Memory B cell (primary cell): ENCODE measurements around the gene TLCD5.

Experiments used
- ATAC-seq: fragments of 150-1000 bp; cut with Tn5 transposase; 2 replicates; pipeline ENCODE4 v1.10.0; 2021; ENCODE audit warnings: low read depth, mild to moderate bottlenecking, moderate library complexity
- DNase-seq, 2 donors: peaks; one replicate each; pipeline ENCODE4 v3.0.0; 2022; ENCODE audit warnings: low spot score in 2 of 2
- H3K27ac Mint-ChIP-seq: one replicate; pipeline ENCODE4 v1.8.0; 2022; ENCODE audit warnings: mild to moderate bottlenecking, moderate library complexity, mixed read lengths
- H3K27me3 Mint-ChIP-seq: one replicate; pipeline ENCODE4 v1.8.0; 2022; ENCODE audit warnings: mixed read lengths
- H3K36me3 Mint-ChIP-seq: one replicate; pipeline ENCODE4 v1.8.0; 2022; ENCODE audit warnings: mild to moderate bottlenecking, mixed read lengths
- H3K4me1 Mint-ChIP-seq: one replicate; pipeline ENCODE4 v1.8.0; 2022; ENCODE audit warnings: mixed read lengths
- H3K4me3 Mint-ChIP-seq: one replicate; pipeline ENCODE4 v1.8.0; 2022; ENCODE audit warnings: mild to moderate bottlenecking, moderate library complexity, mixed read lengths
- H3K9me3 Mint-ChIP-seq: one replicate; pipeline ENCODE4 v1.8.0; 2022; ENCODE audit warnings: mixed read lengths

TLCD5 gene

GRCh38 chr11:120326228-120326627 lies 1.1 kb downstream of the TLCD5 start:
- Mint-ChIP-seq H3K36me3 (no peaks in the 10 kb centered on the region), H3K4me3 (peak overlapping the region; percentile 11), H3K4me1 (peaks cover 6% of the 10 kb centered on the region), H3K9me3 (no peaks in the 10 kb centered on the region), H3K27ac (no peak overlapping the region), H3K27me3 (peaks cover 32% of the 10 kb centered on the region)
- no peak for DNase-seq
- no peak for ATAC-seq

- peaks cover 32% of the 10 kb centered on the region for H3K27me3 Mint-ChIP-seq
- ATAC-seq (no peak), DNase-seq (no peak)
- H3K4me1 Mint-ChIP-seq: peaks cover 6% of the 10 kb centered on the region
- no peaks in the 10 kb centered on the region for H3K36me3 Mint-ChIP-seq
- no peak overlapping the region for H3K4me3 Mint-ChIP-seq
- no peak overlapping the region for H3K27ac Mint-ChIP-seq
- no peaks in the 10 kb centered on the region for H3K9me3 Mint-ChIP-seq
Observed at GRCh38 chr11:120326845-120327281, 1.8 kb downstream of the TLCD5 start.

GRCh38 chr11:120327311-120327710 lies 2.2 kb downstream of the TLCD5 start:
- H3K27me3 Mint-ChIP-seq: peaks cover 31% of the 10 kb centered on the region
- H3K9me3 Mint-ChIP-seq: no peaks in the 10 kb centered on the region
- peaks cover 6% of the 10 kb centered on the region for H3K4me1 Mint-ChIP-seq
- H3K36me3 Mint-ChIP-seq: no peaks in the 10 kb centered on the region
- H3K4me3 Mint-ChIP-seq: no peak overlapping the region
- DNase-seq: no peak
- no peak overlapping the region for H3K27ac Mint-ChIP-seq
- no peak for ATAC-seq

GRCh38 chr11:120329556-120329955 lies 4.5 kb downstream of the TLCD5 start:
- no peak for DNase-seq
- ATAC-seq: no peak
- H3K36me3 Mint-ChIP-seq: no peaks in the 10 kb centered on the region
- H3K4me3 Mint-ChIP-seq: no peak overlapping the region
- peaks cover 4% of the 10 kb centered on the region for H3K4me1 Mint-ChIP-seq
- H3K9me3 Mint-ChIP-seq: no peaks in the 10 kb centered on the region
- H3K27me3 Mint-ChIP-seq: peaks cover 30% of the 10 kb centered on the region
- no peak overlapping the region for H3K27ac Mint-ChIP-seq

- Mint-ChIP-seq H3K27ac (no peak overlapping the region), H3K4me3 (no peak overlapping the region), H3K9me3 (no peaks in the 10 kb centered on the region), H3K27me3 (peaks cover 27% of the 10 kb centered on the region), H3K36me3 (no peaks in the 10 kb centered on the region), H3K4me1 (peaks cover 2% of the 10 kb centered on the region)
- DNase-seq (no peak), ATAC-seq (no peak)
Observed at GRCh38 chr11:120330045-120330444, 4.9 kb downstream of the TLCD5 start.

GRCh38 chr11:120331301-120331996 lies 6.3 kb downstream of the TLCD5 start:
- no peak overlapping the region for H3K4me3 Mint-ChIP-seq
- DNase-seq (no peak), ATAC-seq (no peak)
- no peak overlapping the region for H3K27ac Mint-ChIP-seq
- H3K9me3 Mint-ChIP-seq: no peaks in the 10 kb centered on the region
- peaks cover 27% of the 10 kb centered on the region for H3K27me3 Mint-ChIP-seq
- H3K4me1 Mint-ChIP-seq: peaks cover 4% of the 10 kb centered on the region
- H3K36me3 Mint-ChIP-seq: no peaks in the 10 kb centered on the region

- ATAC-seq: no peak
- H3K9me3 Mint-ChIP-seq: no peaks in the 10 kb centered on the region
- H3K27ac Mint-ChIP-seq: no peak overlapping the region
- no peaks in the 10 kb centered on the region for H3K36me3 Mint-ChIP-seq
- peaks cover 27% of the 10 kb centered on the region for H3K27me3 Mint-ChIP-seq
- H3K4me1 Mint-ChIP-seq: peaks cover 15% of the 10 kb centered on the region
- no peak for DNase-seq
- no peak overlapping the region for H3K4me3 Mint-ChIP-seq
Observed at GRCh38 chr11:120332822-120333716, 8.0 kb downstream of the TLCD5 start.

GRCh38 chr11:120333801-120334200 lies 8.7 kb downstream of the TLCD5 start:
- peaks cover 16% of the 10 kb centered on the region for H3K4me1 Mint-ChIP-seq
- no peak overlapping the region for H3K4me3 Mint-ChIP-seq
- no peak overlapping the region for H3K27ac Mint-ChIP-seq
- ATAC-seq (no peak), DNase-seq (no peak)
- peaks cover 22% of the 10 kb centered on the region for H3K27me3 Mint-ChIP-seq
- no peaks in the 10 kb centered on the region for H3K9me3 Mint-ChIP-seq
- no peaks in the 10 kb centered on the region for H3K36me3 Mint-ChIP-seq

- H3K9me3 Mint-ChIP-seq: no peaks in the 10 kb centered on the region
- ATAC-seq (no peak), DNase-seq (no peak)
- no peak overlapping the region for H3K27ac Mint-ChIP-seq
- no peak overlapping the region for H3K4me3 Mint-ChIP-seq
- H3K36me3 Mint-ChIP-seq: no peaks in the 10 kb centered on the region
- peaks cover 20% of the 10 kb centered on the region for H3K27me3 Mint-ChIP-seq
- H3K4me1 Mint-ChIP-seq: peaks cover 17% of the 10 kb centered on the region
Observed at GRCh38 chr11:120334332-120334731, 9.2 kb downstream of the TLCD5 start.

- DNase-seq: peak; percentile 61 to 71
- Mint-ChIP-seq H3K4me1 (peaks cover 20% of the 10 kb centered on the region), H3K27me3 (peaks cover 17% of the 10 kb centered on the region), H3K36me3 (no peaks in the 10 kb centered on the region), H3K9me3 (no peaks in the 10 kb centered on the region), H3K27ac (no peak overlapping the region), H3K4me3 (peak overlapping the region; percentile 77)
- ATAC-seq: peak; percentile 42
Observed at GRCh38 chr11:120334894-120335462, 9.9 kb downstream of the TLCD5 start.

DNA sequence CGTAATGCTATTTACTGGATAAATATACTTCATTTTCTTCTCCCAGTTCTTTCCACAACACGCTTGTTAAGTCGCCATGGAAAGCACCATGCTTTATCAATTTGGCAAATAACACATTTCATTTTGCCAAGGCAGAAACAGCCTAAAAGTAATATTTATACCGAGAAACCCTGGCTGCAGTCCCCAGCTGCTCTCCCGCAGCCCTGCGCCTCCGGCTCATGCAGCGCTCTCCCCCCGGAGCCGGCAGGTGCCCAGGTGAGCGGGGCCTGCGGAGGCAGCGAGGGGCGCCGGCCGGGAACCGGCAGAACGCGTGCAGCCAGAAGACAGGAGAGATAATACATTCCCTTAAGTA lies 10.4 kb downstream of the TLCD5 start:
- H3K27ac Mint-ChIP-seq: no peak overlapping the region
- peaks cover 14% of the 10 kb centered on the region for H3K27me3 Mint-ChIP-seq
- no peak for DNase-seq
- ATAC-seq: peak; percentile 32
- peak overlapping the region; percentile 77 for H3K4me3 Mint-ChIP-seq
- H3K9me3 Mint-ChIP-seq: no peaks in the 10 kb centered on the region
- peaks cover 20% of the 10 kb centered on the region for H3K4me1 Mint-ChIP-seq
- no peaks in the 10 kb centered on the region for H3K36me3 Mint-ChIP-seq

GRCh38 chr11:120335908-120336640 lies 11.0 kb downstream of the TLCD5 start, which contains the start of gene ARHGEF12:
Gene ARHGEF12, plus strand, starts transcription at chr11:120336413. Its CDS starts 831 bp downstream, at chr11:120337244.
- ATAC-seq: peak; percentile 73
- H3K4me1 Mint-ChIP-seq: peaks cover 20% of the 10 kb centered on the region
- H3K27ac Mint-ChIP-seq: no peak within 1 kb of the TSS
- H3K36me3 Mint-ChIP-seq: no peaks in the 10 kb centered on the region
- peak; percentile 61 to 68 for DNase-seq
- peak within 1 kb of the TSS; percentile 86 for H3K4me3 Mint-ChIP-seq
- peaks cover 11% of the 10 kb centered on the region for H3K27me3 Mint-ChIP-seq
- H3K9me3 Mint-ChIP-seq: no peaks in the 10 kb centered on the region

DNA sequence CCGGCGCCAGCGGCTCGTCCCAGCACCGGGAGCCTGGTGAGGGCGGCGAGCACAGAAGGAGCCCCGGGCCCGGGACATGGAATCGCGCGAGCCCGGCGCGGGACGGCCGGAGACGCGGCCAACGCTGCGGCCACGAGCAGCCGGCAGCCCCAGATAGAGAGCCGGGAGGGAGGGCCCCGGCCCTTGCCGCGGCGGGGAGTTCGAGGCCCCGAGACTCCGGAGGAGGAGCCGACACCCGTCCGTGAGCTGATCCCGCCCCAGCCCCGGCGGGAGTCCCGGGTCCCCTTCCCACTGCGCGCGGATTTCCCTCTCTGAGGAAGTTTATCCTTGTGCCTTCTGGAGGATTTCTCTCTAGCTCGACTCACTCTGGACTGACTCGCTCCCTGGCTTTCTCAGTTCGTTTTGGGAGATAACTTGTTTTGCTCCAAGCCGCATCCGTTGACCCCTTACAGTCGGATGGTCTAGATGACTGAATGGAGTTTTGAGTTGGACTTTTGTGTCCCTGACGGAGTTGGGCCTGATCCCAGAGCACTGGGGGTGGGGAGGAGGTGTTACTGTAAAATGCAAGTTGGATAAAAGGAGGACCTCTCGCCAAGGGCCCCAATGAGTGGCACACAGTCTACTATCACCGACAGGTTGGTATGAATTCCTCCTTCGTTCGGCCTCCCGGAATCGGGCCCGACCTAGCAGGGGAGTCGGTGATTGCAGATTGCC lies 11.7 kb downstream of the TLCD5 start:
- Mint-ChIP-seq H3K27me3 (peaks cover 11% of the 10 kb centered on the region), H3K36me3 (no peaks in the 10 kb centered on the region), H3K4me1 (peaks cover 20% of the 10 kb centered on the region), H3K9me3 (no peaks in the 10 kb centered on the region), H3K27ac (no peak overlapping the region), H3K4me3 (peak overlapping the region; percentile 86)
- ATAC-seq: peak; percentile 41
- DNase-seq: peak; percentile 22 to 34
